ENCODE data around the gene SGCD. TPM values are rescaled to one million over a fixed set of nuclear protein-coding genes. Genes with fewer than 3 reads are reported as not detected.

Gene SGCD
- total and polyA plus RNA-seq, 9 of the 15 experiments (the other 6 are each of a cell fraction or from before 2014, with no cell fraction given), result not detected

DNA sequence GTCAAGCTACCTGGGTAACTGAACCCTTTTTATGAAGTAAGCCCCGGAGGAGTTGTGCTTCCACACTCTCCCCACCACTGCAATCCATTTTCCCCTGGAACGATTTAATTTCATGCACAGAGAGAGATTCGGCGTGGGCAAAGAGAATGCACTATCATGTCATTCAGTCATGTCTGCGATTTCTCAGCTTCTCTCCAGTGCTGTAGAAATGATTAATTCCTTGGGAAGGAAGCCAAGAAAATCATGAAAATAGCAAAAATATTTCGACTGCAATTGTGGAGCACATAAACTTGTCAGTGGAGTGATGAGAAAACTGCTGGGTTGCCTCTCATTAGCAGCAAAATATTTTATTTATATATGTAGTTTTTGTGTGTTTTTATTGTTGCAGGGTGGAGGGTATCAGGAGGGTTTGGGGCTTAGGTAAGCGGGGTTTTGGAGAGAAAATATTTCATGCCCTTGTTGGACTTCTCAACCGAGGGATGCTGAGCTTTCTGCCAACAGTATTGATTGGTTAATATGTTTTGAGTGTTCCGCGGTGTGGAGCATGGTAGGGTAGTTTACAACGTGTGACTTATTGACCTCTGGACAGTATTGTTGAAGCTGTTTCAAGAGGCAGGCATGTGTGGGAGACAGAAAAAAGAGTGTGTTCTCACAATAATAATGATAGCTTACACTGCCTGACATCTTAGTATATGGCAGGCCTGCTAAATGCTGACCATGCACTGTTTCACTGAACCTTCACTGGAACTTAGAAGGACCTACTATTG lies 69.3 kb downstream of the SGCD start (continued):
- no peak for TF ChIP-seq IFI16 (CRISPR knock-in tag; IDR thresholded peaks at IDR 0.05)

DNA sequence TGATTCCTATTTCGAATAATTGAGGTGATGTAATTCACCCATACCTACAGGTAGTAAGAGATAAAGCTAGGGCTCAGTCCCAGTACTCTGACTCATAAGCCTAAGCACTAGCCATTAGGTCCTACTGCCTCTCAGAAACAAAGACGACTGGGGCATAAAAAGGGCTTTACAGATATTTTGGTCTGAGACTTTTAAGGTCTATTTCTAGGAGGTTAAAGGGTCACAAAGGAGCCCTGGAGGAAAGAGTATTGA lies 69.8 kb downstream of the SGCD start:
- Histone ChIP-seq H3K27me3 (ENCODE audit: control insufficient read depth in 2 of 2, insufficient read depth in 2 of 2, low read length in 2 of 2) (no peaks in the 10 kb centered on the region), H3K79me2 (ENCODE audit: control insufficient read depth, insufficient read depth, low read length) (no peaks in the 10 kb centered on the region), H3K27ac (ENCODE audit: extremely low read depth, low read depth, low read length) (no peak overlapping the region), H3K9me3 (replicated peaks; ENCODE audit: control insufficient read depth, insufficient read depth, low read depth, low read length) (no peaks in the 10 kb centered on the region; the same call in 1 of the 2 replicates), H2AFZ (ENCODE audit: low read depth, low read length) (no peak overlapping the region), H4K20me1 (replicated peaks; ENCODE audit: control insufficient read depth, insufficient read depth, low read length) (no peaks in the 10 kb centered on the region), H3K4me2 (ENCODE audit: insufficient read depth, low read length) (no peak overlapping the region), H3K9ac (ENCODE audit: insufficient read depth in 1 of 2, low read depth in 2 of 2, low read length in 2 of 2) (no peak overlapping the region), H3K4me3 (no peak overlapping the region), H3K4me1 (replicated peaks in 1 of 2; ENCODE audit: control insufficient read depth in 2 of 2, insufficient read depth in 2 of 2, low read length in 2 of 2) (no peaks in the 10 kb centered on the region), H3K9me1 (ENCODE audit: control insufficient read depth, insufficient read depth, low read length) (no peaks in the 10 kb centered on the region), H3K36me3 (ENCODE audit: control insufficient read depth, insufficient read depth, low read length) (no peaks in the 10 kb centered on the region)
- intact Hi-C loops (cut with micrococcal nuclease) (no loop called here), in situ Hi-C loops (cut with MboI) (no loop called here)
- ChIA-PET POLR2A (no interaction called here), CTCF (ENCODE audit: low intra/inter-chr PET ratio) (no interaction called here)
- ATAC-seq (no peak), DNase-seq (ENCODE audit: extremely low read depth in 1 of 4, low spot score in 3 of 4) (no peak), FAIRE-seq (no peak)
- WGBS (ENCODE audit: insufficient coverage, low coverage, missing lambda C conversion rate), result 0% methylated on average over 2 of the region's 2 CpGs
- BruUV-seq (replicated peaks), result no TSS peak
- TF ChIP-seq, protein P1, sequence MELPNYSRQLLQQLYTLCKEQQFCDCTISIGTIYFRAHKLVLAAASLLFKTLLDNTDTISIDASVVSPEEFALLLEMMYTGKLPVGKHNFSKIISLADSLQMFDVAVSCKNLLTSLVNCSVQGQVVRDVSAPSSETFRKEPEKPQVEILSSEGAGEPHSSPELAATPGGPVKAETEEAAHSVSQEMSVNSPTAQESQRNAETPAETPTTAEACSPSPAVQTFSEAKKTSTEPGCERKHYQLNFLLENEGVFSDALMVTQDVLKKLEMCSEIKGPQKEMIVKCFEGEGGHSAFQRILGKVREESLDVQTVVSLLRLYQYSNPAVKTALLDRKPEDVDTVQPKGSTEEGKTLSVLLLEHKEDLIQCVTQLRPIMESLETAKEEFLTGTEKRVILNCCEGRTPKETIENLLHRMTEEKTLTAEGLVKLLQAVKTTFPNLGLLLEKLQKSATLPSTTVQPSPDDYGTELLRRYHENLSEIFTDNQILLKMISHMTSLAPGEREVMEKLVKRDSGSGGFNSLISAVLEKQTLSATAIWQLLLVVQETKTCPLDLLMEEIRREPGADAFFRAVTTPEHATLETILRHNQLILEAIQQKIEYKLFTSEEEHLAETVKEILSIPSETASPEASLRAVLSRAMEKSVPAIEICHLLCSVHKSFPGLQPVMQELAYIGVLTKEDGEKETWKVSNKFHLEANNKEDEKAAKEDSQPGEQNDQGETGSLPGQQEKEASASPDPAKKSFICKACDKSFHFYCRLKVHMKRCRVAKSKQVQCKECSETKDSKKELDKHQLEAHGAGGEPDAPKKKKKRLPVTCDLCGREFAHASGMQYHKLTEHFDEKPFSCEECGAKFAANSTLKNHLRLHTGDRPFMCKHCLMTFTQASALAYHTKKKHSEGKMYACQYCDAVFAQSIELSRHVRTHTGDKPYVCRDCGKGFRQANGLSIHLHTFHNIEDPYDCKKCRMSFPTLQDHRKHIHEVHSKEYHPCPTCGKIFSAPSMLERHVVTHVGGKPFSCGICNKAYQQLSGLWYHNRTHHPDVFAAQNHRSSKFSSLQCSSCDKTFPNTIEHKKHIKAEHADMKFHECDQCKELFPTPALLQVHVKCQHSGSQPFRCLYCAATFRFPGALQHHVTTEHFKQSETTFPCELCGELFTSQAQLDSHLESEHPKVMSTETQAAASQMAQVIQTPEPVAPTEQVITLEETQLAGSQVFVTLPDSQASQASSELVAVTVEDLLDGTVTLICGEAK (IDR thresholded peaks at IDR 0.05), result no peak
- TF ChIP-seq, protein P1 (CRISPR knock-in tag; IDR thresholded peaks at IDR 0.05), result no peak
- TF ChIP-seq, protein P2, sequence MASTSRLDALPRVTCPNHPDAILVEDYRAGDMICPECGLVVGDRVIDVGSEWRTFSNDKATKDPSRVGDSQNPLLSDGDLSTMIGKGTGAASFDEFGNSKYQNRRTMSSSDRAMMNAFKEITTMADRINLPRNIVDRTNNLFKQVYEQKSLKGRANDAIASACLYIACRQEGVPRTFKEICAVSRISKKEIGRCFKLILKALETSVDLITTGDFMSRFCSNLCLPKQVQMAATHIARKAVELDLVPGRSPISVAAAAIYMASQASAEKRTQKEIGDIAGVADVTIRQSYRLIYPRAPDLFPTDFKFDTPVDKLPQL (IDR thresholded peaks at IDR 0.05; ENCODE audit: extremely low read depth, insufficient read length), result no peak
- no peak for TF ChIP-seq HMG20B (CRISPR knock-in tag; IDR thresholded peaks at IDR 0.05)
- TF ChIP-seq, protein P3, sequence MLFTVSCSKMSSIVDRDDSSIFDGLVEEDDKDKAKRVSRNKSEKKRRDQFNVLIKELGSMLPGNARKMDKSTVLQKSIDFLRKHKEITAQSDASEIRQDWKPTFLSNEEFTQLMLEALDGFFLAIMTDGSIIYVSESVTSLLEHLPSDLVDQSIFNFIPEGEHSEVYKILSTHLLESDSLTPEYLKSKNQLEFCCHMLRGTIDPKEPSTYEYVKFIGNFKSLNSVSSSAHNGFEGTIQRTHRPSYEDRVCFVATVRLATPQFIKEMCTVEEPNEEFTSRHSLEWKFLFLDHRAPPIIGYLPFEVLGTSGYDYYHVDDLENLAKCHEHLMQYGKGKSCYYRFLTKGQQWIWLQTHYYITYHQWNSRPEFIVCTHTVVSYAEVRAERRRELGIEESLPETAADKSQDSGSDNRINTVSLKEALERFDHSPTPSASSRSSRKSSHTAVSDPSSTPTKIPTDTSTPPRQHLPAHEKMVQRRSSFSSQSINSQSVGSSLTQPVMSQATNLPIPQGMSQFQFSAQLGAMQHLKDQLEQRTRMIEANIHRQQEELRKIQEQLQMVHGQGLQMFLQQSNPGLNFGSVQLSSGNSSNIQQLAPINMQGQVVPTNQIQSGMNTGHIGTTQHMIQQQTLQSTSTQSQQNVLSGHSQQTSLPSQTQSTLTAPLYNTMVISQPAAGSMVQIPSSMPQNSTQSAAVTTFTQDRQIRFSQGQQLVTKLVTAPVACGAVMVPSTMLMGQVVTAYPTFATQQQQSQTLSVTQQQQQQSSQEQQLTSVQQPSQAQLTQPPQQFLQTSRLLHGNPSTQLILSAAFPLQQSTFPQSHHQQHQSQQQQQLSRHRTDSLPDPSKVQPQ (CRISPR knock-in tag; IDR thresholded peaks at IDR 0.05; ENCODE audit: borderline replicate concordance), result no peak
